Right kidney (tissue), 1 donor: Measurements from ENCODE around the gene IQCM.

Experiments used
- DNase-seq: peaks from one replicate; pipeline ENCODE4 v3.0.0-alpha.2; 2016

Gene IQCM

GRCh38 chr4:149781150-149781549, 34.5 kb downstream of the IQCM start:
- DNase-seq: no peak

DNA sequence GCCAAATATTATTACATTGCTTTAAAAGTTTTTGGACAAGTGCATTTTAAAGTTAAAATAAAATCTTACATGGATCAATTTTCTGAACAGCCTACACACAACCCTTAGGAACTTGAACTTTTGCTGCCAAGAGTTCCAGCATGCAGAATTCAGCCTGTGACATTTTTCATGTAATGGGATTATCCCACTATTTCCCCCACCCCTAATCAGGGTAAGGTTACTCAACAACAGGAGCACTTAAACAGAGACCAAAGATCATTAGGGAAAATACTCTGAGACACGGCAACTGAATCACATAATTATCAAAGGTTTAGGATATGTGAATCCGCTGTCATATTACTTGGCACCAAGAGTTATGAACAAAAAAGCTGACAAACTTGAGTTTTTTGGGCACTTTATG, 47.2 kb downstream of the IQCM start:
- no peak for DNase-seq

- no peak for DNase-seq
Measured at GRCh38 chr4:149766135-149766534, 49.5 kb downstream of the IQCM start.

GRCh38 chr4:149765630-149766029, 50.0 kb downstream of the IQCM start:
- DNase-seq: no peak

- DNase-seq: no peak
Measured at GRCh38 chr4:149755969-149756368, 59.7 kb downstream of the IQCM start.

DNA sequence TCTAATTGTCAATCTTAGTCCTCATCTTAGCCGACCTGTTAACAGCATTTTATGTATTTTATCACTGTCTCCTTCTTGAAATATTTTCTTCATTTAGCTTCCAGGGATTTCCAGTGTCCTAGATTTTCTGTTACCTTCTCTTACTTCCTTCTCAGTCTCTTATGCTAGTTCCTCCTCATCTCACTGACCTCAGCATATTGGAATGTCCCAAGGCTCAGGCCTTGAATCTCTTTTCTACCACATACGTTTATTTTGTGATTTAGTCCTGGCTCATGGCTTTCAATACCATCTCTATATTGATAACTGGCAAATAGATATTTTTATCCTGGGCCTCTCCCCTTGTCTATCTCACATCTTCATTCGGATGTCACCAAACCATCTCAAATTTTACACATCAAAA, 61.1 kb downstream of the IQCM start:
- no peak for DNase-seq

- DNase-seq: no peak
Measured at GRCh38 chr4:149752729-149753128, 62.9 kb downstream of the IQCM start.

DNA sequence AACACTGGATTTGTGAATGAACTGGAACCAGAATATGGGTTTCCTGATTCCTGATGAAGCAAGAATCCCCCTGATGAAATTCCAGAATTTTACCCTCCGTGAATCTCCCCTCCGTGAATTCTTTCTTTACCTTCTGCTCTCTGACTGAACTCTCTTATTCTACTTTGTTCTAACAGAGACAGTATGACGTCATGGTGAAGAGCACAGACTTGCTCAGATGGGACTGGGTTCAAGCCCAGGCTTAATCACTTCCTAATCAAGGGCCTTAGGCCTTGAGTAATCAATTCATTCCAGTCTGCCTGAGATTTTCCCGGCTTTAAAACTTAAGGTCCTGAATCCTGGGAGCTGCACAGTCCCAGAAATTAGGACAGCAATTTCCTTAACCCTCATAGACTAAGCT, 64.5 kb downstream of the IQCM start:
- no peak for DNase-seq

DNA sequence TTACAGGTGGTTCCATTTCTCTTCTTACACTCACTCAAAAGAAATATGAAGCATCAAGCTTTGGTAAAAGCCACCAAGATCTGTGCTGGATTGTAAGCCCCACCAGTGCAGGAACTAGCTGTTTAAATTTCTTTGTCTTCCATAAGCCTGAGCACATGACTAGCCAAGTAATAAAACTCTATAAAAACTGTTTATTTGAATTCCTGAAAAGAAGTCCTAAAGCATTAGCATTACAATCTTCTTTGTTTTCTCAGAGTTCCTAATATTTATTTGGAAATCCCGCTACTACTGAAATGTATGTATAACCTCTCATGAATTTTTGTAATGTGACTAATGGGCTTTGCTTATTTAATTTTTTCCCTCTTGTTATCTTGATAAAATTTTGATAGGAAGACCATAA, 65.9 kb downstream of the IQCM start:
- DNase-seq: no peak

- DNase-seq: no peak
Measured at GRCh38 chr4:149747646-149748045, 68.0 kb downstream of the IQCM start.

GRCh38 chr4:149746276-149746675, 69.4 kb downstream of the IQCM start:
- DNase-seq: no peak

GRCh38 chr4:149741186-149741831, 74.3 kb downstream of the IQCM start:
- DNase-seq: no peak

DNA sequence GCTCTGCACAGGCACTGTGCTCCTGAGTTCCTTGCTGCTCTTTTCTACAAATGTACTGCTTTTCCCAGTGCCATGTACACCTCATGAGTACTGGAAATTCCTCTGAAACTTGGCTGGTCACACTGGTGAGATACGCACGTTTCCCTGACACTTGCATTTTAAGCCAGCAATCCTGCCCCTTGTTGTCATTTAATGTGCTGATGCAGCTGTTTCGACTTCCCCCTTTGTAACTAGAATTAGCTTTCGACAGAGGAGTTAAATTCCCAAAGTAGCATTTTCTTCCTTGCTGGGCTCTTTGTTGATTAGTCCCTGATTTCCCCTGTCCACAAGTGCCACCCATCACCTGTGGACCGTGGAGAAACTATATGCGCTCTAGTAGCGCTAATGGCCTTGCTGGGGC, 77.5 kb downstream of the IQCM start:
- DNase-seq: no peak

DNA sequence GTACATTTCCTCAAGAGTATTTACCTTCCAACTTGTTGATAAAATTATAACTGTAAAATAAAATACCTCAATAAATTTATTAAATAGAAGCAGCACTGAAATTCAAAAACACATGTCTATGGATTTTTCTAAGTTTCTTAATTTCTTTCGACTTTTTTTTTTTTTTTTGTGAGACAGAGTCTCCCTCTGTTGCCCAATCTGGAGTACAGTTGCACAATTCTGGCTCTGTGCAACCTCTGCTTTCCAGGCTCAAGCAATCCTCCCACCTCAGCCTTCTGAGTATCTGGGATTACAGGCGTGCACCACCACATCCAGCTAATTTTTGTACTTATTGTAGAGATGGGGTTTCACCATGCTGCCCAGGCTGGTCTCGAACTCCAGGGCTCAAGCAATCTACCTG, 79.8 kb downstream of the IQCM start:
- DNase-seq: no peak

- DNase-seq: no peak
Measured at GRCh38 chr4:149728444-149728843, 87.2 kb downstream of the IQCM start.

- DNase-seq: no peak
Measured at GRCh38 chr4:149727663-149728062, 88.0 kb downstream of the IQCM start.

GRCh38 chr4:149723065-149723464, 92.6 kb downstream of the IQCM start:
- DNase-seq: no peak

- DNase-seq: no peak
Measured at GRCh38 chr4:149719806-149720205, 95.8 kb downstream of the IQCM start.

GRCh38 chr4:149719357-149719756, 96.3 kb downstream of the IQCM start:
- no peak for DNase-seq

- DNase-seq: no peak
Measured at GRCh38 chr4:149718500-149718899, 97.1 kb downstream of the IQCM start.

- DNase-seq: no peak
Measured at GRCh38 chr4:149716728-149717127, 98.9 kb downstream of the IQCM start.

DNA sequence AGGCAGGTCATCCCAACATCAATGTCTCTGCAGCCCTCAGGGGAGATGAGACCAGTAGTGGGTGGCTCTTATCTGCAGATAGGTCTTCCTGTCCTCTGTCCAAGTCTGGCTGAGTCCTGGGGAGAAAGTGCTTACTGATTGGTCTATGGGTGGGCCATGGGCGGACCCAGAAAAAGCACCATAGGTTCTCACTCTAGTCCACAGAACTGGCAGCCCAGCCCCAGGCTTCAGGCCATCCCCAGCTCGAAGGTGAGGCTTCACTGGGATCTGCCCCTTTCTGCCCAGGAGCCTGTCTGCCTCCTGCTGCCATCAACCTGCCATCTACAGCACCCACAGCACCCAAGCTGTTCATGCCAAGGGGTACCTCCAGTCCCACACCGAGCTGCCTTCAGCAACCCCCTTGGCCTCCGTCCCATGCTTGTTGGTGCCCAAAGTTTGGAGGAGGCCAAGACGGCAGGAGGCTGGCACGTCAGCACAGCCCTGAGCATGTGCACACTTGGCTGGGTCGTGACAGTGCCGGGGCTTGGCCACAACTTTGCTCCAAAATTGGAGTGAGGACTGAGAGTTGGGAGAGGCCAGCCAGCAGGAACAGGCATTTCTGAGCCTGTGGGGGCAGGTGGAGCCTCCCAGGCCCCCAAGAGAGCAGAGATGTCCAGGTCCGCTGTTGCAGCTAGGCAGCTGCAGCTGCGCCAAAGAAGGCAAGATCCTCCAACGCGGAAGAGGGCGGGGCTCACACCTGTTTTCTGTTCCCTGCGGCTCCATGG, 99.6 kb downstream of the IQCM start:
- DNase-seq: no peak

DNA sequence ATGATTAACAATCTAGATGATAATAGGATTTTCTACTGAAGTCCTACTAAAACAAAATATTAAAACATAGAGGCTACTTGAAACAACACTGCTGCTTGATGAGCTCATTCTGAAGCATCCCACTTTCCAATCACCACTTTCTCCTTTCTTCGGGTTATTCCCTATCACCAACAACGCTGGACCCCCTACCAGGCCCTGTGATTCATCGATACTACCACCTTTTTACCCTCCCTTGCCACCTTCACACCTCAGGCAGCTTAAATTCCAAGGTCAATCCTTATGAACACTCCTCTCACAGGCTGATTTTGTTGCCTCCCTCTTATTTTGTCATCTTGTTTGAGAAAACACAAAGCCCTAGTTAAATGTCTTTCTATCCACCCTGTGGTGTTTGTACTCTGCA, 102.6 kb downstream of the IQCM start:
- DNase-seq: no peak
